ENCODE results near the gene NEK2. TPM values are rescaled to one million over a fixed set of nuclear protein-coding genes. Genes with fewer than 3 reads are reported as not detected.
"Not testable (repeated sequence)": the region's sequence is repeated elsewhere in the genome, so short reads cannot be mapped to it uniquely, and the experiment has no call there.

Gene NEK2
- total RNA-seq, 1 donor from 2014 or later, result 18.0 TPM

DNA sequence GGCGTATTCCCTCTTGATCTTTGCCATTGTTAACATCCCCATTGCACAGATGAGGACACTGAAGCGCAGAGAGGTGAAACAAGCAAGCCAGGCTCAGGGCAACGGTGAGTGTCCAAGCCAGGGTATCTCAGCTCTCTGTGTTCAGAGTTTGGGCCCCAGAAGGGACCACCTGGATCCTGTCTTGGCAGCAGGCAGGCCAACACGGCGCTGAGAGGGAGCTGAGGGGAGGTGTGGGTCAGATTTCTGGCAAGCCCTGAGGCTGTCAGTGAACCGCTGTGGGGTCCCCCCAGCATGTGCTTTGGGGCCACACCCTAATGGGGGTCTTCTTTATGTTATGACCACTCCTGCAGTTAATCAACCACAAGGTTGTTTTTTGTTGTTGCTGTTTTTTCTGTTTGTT lies 23.1 kb downstream of the NEK2 start:
- Mint-ChIP-seq H3K36me3 (ENCODE audit: low read depth) (no peaks in the 10 kb centered on the region), H3K9me3 (no peaks in the 10 kb centered on the region), H3K27ac (no peak overlapping the region), H3K27me3 (peaks cover 10% of the 10 kb centered on the region), H3K4me3 (no peak overlapping the region), H3K4me1 (peaks cover 6% of the 10 kb centered on the region)
- intact Hi-C loops (cut with micrococcal nuclease), result loop anchor here (10.0 kb wide), 1 partner anchor 398 kb away; the partner anchor contains the start of gene RCOR3
- no peak for DNase-seq

DNA sequence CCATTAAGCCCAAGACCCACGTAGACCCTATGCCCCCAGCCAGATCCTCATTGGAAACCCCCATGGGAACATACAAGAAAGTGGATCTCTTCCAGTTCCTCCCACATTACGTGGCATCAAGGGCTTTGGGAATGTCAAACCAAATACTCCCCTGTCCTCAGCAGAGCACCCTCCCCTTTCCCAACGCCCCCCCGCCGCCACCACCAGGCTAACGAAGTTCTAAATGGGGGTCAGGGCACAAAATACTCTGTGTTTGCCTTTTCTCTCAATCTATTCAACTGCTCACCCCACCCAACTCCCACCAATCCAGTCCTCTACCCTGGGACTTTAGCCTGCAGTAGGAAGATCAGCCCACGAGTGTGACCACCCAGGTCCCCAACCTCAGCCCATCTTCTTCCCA lies 24.5 kb downstream of the NEK2 start:
- Mint-ChIP-seq H3K9me3 (no peaks in the 10 kb centered on the region), H3K36me3 (ENCODE audit: low read depth) (no peaks in the 10 kb centered on the region), H3K4me1 (peaks cover 6% of the 10 kb centered on the region), H3K4me3 (no peak overlapping the region), H3K27me3 (peaks cover 19% of the 10 kb centered on the region), H3K27ac (no peak overlapping the region)
- DNase-seq, result no peak
- intact Hi-C loops (cut with micrococcal nuclease), result loop anchor here (10.0 kb wide), 1 partner anchor 396 kb away; the partner anchor contains the start of gene RCOR3

DNA sequence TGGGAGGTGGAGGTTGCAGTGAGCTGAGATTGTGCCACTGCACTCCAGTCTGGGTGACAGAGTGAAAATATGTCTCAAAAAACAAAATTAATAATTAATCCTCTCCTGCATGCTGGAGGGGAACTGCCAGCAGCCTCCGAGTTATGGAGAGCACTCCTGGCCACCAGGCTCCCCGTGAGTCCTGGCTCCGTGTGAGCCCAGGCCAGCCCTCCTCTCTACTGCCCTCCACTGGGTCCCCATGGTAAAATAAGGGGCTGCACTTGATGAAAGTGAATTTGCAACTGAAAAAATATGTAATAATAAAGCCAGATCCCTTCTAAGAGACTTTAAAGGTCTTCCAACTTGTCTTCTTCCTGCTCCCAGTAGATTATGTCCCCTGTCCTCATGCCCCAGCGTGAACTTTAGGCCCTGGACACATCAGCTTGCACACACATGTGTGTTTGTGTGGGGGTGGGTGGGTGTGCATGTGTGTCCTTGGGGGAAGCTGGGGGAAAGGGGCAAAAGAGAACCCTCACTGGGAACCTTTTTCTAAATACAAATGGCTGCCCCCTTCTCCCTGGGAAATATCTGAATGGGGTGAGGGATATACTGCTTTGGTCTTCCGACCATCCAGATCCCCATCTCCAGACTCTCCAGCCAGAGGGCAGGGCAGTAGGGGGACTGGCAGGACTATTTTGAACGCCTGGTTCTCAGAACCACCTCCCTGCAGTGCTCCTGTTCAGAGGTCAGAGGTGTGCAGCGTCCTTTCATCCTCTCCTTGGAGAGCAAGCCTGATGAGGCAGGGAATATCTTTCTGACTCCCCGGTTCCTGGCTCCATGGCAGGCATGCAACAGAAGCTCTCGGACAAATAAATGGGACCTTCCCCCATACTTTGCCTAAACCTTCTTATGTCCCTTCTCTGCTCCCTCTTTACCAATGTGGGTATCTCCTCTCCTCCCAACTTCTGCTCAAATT lies 26.2 kb downstream of the NEK2 start:
- H3K27ac Mint-ChIP-seq, result no peak overlapping the region
- intact Hi-C loops (cut with micrococcal nuclease), result no loop called here
- DNase-seq, result peak; percentile 76
- H3K36me3 Mint-ChIP-seq (ENCODE audit: low read depth), result no peaks in the 10 kb centered on the region
- peaks cover 19% of the 10 kb centered on the region for H3K27me3 Mint-ChIP-seq
- no peaks in the 10 kb centered on the region for H3K9me3 Mint-ChIP-seq
- H3K4me1 Mint-ChIP-seq, result peaks cover 3% of the 10 kb centered on the region
- H3K4me3 Mint-ChIP-seq, result no peak overlapping the region

DNA sequence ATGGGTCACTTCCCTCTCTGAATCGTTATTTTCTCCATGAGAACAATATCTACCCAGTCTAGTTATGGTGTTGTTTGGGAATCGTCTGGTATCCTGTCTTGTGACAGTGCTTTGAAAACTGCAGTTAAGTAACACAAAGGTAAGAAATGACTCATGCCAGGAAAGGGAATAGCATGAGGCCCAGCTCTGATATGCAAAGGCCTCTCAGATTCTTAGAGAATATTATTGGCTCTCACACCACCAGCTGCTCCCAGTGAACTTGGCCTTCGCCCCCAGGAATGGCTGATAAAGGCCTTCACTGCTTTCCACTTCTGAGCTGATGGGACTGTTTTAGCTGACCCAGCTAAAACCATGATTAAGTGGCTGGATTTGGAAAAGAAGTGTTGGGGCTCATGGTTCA lies 27.1 kb downstream of the NEK2 start:
- no peaks in the 10 kb centered on the region for H3K9me3 Mint-ChIP-seq

DNA sequence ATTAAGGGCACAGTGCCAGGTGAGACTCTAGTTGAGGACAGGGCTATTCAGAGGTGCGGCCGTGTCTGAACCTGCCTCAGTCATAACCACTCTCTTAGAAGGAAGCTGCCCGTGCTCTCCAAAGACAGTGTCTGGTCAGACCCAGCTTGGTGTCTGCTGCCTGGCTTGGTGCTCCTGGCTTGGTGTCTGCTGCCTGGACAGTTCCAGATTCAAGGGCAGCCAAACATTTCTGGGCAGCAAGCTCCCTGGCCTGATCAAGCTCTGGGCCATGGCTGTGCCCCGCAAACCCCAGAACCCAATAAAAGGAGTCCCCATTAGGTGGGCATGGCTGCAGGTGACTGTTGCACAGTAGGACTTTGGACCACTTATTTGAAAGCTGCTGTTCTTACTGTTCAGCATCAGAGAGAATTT lies 27.7 kb downstream of the NEK2 start:
- no peak for DNase-seq
- H3K27me3 Mint-ChIP-seq, result peaks cover 16% of the 10 kb centered on the region
- peaks cover 4% of the 10 kb centered on the region for H3K4me1 Mint-ChIP-seq
- no peaks in the 10 kb centered on the region for H3K9me3 Mint-ChIP-seq
- no peaks in the 10 kb centered on the region for H3K36me3 Mint-ChIP-seq (ENCODE audit: low read depth)
- intact Hi-C loops (cut with micrococcal nuclease), result no loop called here
- H3K27ac Mint-ChIP-seq, result no peak overlapping the region
- H3K4me3 Mint-ChIP-seq, result no peak overlapping the region

More for the DNA sequence above, 27.1 kb downstream of the NEK2 start:
- no peak for DNase-seq
- Mint-ChIP-seq H3K4me1 (peaks cover 4% of the 10 kb centered on the region), H3K27me3 (peaks cover 16% of the 10 kb centered on the region), H3K36me3 (ENCODE audit: low read depth) (no peaks in the 10 kb centered on the region), H3K4me3 (no peak overlapping the region), H3K27ac (no peak overlapping the region)
- intact Hi-C loops (cut with micrococcal nuclease), result no loop called here

DNA sequence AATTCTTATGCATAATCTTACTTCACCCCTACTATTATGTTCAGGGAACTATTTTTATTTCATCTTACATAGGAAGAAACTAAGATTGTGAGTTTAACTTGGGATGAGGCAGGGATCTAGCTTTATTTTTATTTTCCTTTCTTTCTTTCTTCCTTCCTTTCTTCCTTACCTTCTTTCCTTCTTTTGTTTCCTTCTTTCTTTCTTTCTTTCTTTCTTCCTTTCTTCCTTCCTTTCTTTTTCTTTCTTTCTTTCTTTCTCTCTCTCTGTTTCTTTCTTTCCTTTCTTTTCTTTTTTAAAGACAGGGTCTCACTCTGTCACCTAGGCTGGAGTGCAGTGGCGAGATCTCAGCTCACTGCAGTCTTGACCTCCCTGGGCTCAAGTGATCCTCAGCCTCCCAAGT lies 28.9 kb downstream of the NEK2 start:
- intact Hi-C loops (cut with micrococcal nuclease), result no loop called here
- Mint-ChIP-seq H3K4me3 (no peak overlapping the region), H3K27ac (no peak overlapping the region), H3K27me3 (peaks cover 15% of the 10 kb centered on the region), H3K4me1 (peaks cover 4% of the 10 kb centered on the region), H3K9me3 (no peaks in the 10 kb centered on the region), H3K36me3 (ENCODE audit: low read depth) (no peaks in the 10 kb centered on the region)
- no peak for DNase-seq

DNA sequence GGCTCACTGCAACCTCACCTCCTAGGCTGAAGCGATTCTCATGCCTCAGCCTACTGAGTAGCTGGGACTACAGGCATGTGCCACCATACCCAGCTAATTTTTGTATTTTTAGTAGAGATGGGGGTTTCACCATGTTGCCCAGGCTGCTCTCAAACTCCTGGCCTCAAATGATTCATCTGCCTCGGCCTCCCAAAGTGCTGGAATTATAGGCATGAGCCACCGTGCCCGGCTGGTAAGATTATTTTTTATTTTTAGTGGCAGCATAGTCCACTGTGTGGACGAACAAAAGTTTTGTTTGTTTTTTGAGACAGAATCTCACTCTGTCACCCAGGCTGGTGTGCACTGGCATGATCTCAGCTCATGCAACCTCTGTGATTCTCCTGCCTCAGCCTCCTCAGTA lies 29.8 kb downstream of the NEK2 start:
- H3K9me3 Mint-ChIP-seq; H3K36me3 Mint-ChIP-seq (ENCODE audit: low read depth); H3K4me1 Mint-ChIP-seq; intact Hi-C loops (cut with micrococcal nuclease); DNase-seq; H3K4me3 Mint-ChIP-seq; H3K27ac Mint-ChIP-seq: not testable (repeated sequence)
- H3K27me3 Mint-ChIP-seq, result peaks cover 14% of the 10 kb centered on the region

DNA sequence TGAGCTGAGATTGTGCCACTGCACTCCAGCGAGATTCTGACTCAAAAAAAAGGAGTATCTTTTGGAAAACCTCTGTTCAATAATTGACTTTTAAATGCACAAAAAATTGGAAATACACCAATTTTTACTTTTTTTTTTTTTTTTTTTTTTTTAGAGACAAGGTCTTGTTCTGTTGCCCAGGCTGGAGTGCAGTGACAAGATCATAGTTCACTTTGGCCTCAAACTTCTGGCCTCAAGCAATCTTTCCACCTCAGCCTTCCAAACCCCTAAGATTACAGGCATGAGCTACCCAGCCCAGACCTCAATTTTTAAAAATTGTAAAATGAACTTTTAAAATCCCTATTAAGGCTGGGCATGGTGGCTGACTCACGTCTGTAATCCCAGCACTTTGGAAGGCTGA lies 30.8 kb downstream of the NEK2 start:
- peaks cover 4% of the 10 kb centered on the region for H3K4me1 Mint-ChIP-seq
- no peak overlapping the region for H3K4me3 Mint-ChIP-seq
- no peaks in the 10 kb centered on the region for H3K36me3 Mint-ChIP-seq (ENCODE audit: low read depth)
- no peak for DNase-seq
- peaks cover 14% of the 10 kb centered on the region for H3K27me3 Mint-ChIP-seq
- intact Hi-C loops (cut with micrococcal nuclease), result no loop called here
- H3K27ac Mint-ChIP-seq, result no peak overlapping the region
- no peaks in the 10 kb centered on the region for H3K9me3 Mint-ChIP-seq

DNA sequence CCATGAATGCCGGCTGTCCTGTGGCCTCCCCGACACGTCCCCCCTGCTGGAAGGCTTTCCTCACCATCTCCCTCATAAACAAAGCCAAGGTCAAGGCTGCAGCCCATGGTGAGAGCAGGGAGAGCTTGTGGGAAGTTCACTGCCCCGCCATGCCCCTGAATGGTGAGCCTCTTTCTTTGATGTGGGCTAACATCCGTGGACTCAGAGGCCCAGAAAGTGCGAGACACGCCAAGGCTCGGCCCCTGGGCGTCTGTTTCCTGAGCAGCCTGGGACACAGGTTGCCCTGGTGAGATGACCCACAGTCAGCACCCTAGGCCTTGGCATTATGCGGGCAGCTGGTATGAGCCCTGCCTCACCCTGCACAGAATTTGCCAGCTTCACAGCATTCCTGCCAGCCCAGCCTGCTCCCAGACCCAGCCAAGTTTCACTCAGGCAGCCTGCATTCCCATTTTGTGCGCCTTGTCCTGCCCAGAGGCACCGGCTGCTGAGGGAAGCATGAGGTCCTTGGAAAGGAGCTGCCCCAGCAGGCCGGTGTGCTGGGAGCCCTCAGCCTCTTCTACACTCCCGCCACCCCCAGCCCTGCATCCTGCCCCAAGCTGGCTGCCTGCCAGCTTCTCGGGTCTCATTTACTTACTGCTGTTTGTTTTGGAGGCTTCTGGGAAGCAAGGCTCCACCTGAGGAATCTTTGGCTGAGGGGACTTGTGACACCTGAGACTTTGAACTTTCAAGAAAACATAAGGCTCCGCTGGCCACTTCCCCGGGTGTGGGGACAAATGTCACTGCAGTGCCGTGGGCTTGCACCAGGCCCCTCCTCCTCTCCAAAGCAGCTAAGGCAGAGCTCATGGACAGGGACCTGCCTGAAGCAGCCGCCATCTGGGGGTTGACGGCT lies 31.9 kb downstream of the NEK2 start:
- no peaks in the 10 kb centered on the region for H3K36me3 Mint-ChIP-seq (ENCODE audit: low read depth)
- peaks cover 14% of the 10 kb centered on the region for H3K27me3 Mint-ChIP-seq
- intact Hi-C loops (cut with micrococcal nuclease), result no loop called here
- no peak overlapping the region for H3K4me3 Mint-ChIP-seq
- H3K9me3 Mint-ChIP-seq, result no peaks in the 10 kb centered on the region
- DNase-seq, result no peak
- no peak overlapping the region for H3K27ac Mint-ChIP-seq
- peaks cover 4% of the 10 kb centered on the region for H3K4me1 Mint-ChIP-seq

DNA sequence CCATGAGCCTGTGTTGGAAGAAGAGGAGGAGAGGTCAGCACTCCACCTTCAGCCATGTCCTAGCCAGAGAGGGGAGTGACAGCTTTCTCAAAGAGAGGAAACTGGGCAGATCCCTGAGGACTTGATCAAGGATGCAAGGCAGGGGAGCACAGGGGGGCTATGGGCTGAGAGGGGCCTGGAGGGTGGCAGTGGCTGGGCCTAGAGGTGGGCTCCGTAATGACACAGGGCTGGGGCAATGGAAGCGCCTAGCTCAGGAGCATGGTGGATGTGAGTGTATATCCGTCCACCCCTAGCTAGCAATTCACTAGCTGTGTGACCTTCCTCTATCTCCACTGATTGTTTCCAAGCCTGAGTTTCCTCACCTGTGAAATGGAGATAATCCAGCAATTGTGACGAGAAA lies 32.6 kb downstream of the NEK2 start:
- H3K27me3 Mint-ChIP-seq, result peaks cover 14% of the 10 kb centered on the region
- intact Hi-C loops (cut with micrococcal nuclease), result no loop called here
- H3K9me3 Mint-ChIP-seq, result no peaks in the 10 kb centered on the region
- H3K4me3 Mint-ChIP-seq, result no peak overlapping the region
- no peak overlapping the region for H3K27ac Mint-ChIP-seq
- DNase-seq, result no peak
- H3K4me1 Mint-ChIP-seq, result peaks cover 4% of the 10 kb centered on the region
- no peaks in the 10 kb centered on the region for H3K36me3 Mint-ChIP-seq (ENCODE audit: low read depth)

DNA sequence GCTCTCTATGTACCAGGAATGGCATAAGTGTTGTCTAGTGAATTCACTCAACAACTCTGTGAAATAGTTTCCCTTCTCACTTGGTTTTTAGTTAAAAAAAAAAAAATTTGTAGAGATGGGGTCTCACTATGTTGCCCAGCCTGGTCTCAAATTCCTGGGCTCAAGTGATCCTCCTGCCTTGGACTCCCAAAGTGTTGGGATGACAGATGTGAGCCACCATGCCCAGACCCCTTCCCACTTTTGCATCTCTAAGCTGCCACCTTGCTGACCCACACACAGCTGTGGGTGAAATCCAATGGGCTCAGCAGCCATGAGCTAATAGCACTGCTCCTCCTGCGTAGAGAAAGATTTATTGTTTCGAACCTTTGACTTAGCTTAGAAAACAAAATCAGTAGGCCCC lies 33.5 kb downstream of the NEK2 start:
- Mint-ChIP-seq H3K27me3 (peaks cover 14% of the 10 kb centered on the region), H3K4me3 (no peak overlapping the region), H3K9me3 (no peaks in the 10 kb centered on the region), H3K27ac (no peak overlapping the region), H3K4me1 (peaks cover 4% of the 10 kb centered on the region), H3K36me3 (ENCODE audit: low read depth) (no peaks in the 10 kb centered on the region)
- intact Hi-C loops (cut with micrococcal nuclease), result no loop called here
- DNase-seq, result no peak

DNA sequence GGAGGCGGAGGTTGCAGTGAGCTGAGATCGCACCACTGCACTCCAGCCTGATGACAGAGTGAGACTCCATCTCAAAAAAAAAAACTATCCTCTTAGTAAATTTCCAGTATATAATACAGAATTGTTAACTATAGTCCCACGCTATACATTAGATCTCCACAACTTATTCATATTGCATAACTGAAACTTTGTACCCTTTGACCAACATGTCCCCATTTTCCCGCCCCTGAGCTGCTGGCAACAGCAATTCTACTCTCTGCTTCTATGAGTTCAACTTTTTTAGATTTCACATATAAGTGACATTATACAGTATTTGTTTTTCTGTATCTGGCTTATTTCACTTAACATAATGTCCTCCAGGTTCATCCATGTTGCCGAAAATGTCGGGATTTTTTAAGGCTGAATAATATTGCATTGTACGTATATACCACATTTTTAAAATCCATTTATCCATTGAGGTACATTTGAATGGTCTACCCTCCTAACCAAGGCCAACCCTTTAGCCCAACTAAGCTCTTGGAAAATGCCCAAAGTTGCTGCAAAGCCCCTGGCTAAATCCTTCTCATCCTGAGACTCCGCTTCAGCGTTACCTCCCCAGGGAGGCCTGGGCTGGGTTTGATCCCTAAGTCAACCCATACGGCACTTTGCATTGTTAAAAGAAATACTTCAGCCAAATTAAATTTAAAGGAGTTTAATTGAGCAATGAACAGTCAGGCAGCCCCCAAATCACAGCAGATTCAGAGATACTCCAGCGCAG lies 34.2 kb downstream of the NEK2 start:
- Mint-ChIP-seq H3K27me3 (peaks cover 7% of the 10 kb centered on the region), H3K27ac (no peak overlapping the region), H3K36me3 (ENCODE audit: low read depth) (no peaks in the 10 kb centered on the region), H3K4me3 (no peak overlapping the region), H3K9me3 (no peaks in the 10 kb centered on the region), H3K4me1 (peaks cover 4% of the 10 kb centered on the region)
- intact Hi-C loops (cut with micrococcal nuclease), result no loop called here
- DNase-seq, result no peak

DNA sequence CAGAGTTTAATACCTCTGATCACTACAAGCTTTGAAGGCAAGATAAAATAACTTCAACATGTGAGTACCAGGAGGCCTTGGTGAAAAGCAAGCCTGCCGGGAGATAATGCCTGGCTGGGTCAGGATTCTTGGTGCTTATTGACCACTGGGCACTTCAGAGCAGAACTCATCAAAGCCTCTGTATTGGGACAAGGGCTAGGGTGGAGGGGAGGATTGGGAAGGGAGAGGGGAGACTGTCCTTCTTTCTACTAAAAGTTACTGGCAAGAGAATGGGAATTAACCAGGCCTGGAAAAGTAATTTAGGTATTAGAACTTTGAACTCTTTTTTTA lies 35.2 kb downstream of the NEK2 start:
- Mint-ChIP-seq H3K4me3 (no peak overlapping the region), H3K9me3 (no peaks in the 10 kb centered on the region), H3K27me3 (peaks cover 5% of the 10 kb centered on the region), H3K4me1 (peaks cover 4% of the 10 kb centered on the region), H3K36me3 (ENCODE audit: low read depth) (no peaks in the 10 kb centered on the region), H3K27ac (no peak overlapping the region)
- intact Hi-C loops (cut with micrococcal nuclease), result no loop called here
- DNase-seq, result no peak

Data from activated CD4-positive, alpha-beta T cell treated with anti-CD3 and anti-CD28 coated beads, Interleukin-2, amount 10 ng/mL, durations not matched to agents 24 days and 14 days (primary cell).